C4-2B (cell line): ENCODE data around the gene BEGAIN.

Source experiments
- H3K27ac ChIP-seq: fragments of 450-650 bp; 2 replicates; pipeline ENCODE4 v1.5.1; 2017
- CTCF ChIP-seq: fragments of 450-650 bp; conservative IDR thresholded peaks from 2 replicates; pipeline ENCODE4 v1.5.1; 2017; ENCODE audit warnings: mild to moderate bottlenecking
- ZFX ChIP-seq: fragments of 450-650 bp; IDR thresholded peaks from 2 replicates; pipeline ENCODE4 v1.6.1; 2017

The BEGAIN gene

DNA sequence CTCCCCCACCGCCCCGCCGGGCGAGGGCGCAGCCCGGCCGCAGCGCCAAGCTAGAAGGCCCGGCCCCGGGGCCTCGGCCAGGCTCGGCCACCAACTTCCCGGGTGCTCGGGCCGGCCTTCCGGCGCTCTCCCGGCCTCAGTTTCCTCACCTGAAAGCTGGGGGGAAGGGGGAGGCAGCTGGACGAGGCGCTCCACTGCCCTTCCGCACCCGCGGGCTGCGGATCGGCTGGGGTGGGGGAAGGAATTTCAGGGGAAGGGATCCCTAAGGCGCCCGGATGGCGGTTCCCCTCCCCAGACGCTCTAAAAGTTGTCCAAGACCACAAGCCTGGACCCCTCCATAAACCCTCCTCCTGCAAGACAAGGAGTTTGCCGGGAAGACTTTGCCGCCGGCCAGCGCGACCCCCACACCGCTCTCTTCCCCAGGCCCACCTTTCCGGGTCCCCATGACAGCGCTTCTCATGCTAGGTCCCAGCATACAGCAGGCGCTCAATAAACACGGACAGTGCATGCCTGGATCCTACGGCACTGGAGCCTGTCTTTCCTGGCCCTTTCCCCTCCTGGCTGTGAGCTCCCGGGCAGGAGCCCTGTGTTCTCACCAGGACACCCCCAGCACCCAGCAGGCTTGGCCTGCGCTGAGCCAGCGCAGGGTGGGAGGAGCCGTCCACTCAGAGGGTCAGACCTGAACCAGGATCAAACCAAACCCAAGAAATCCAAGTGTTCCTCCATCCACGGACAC lies 18.1 kb downstream of the BEGAIN start:
- TF ChIP-seq ZFX: no peak
- no peak for TF ChIP-seq CTCF
- H3K27ac ChIP-seq: no peak overlapping the region

GRCh38 chr14:100568164-100568997 lies 18.8 kb downstream of the BEGAIN start:
- TF ChIP-seq ZFX (no peak), CTCF (no peak)

GRCh38 chr14:100567877-100568163 lies 19.4 kb downstream of the BEGAIN start:
- TF ChIP-seq CTCF: no peak
- TF ChIP-seq ZFX: no peak
- H3K27ac ChIP-seq: no peak overlapping the region

More at GRCh38 chr14:100568164-100568997, 18.8 kb downstream of the BEGAIN start:
- no peak overlapping the region for H3K27ac ChIP-seq

DNA sequence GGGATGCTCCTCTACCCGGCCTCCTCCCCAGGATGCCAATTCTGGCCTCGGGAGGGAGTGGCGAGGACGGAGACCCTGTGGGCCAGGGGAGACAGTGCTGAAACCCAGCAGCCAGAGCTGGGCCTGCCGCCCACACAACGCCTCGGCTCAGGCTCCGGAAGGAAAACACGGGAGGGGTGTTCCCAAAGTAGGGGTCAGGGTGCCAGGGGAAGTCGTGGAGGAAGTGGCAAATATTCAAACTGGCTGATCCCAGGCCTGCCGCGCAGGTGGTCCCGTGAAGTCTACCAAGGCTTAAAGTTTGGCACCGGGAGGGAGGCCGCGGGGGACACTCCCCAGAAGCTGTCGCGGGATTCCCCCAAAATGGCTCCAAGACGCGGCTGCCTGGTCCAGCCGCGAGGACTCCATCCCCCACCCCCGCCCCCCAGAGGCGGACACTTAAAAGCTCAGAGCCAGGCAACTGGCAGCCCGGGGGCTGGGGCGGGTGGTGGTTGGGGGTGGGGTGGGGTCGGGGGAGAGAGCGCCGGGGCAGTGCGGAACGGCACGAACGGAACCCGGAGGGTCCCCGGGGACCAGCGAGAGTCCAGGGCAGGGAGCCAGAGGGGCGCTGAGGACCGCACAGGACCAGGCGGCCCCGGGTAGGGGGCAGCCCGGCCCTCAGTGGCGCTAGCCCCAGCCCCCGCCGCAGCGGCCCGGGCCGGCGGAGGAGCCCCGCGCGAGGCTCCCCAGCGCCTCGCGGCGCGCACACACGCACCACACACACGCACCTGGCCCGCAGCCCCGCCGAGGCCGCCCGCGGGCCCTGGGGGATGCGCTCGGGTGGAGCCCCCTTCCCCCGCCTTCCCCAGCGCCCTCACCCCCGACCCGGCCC lies 20.0 kb downstream of the BEGAIN start:
- TF ChIP-seq CTCF: no peak
- no peak for TF ChIP-seq ZFX
- no peak overlapping the region for H3K27ac ChIP-seq

DNA sequence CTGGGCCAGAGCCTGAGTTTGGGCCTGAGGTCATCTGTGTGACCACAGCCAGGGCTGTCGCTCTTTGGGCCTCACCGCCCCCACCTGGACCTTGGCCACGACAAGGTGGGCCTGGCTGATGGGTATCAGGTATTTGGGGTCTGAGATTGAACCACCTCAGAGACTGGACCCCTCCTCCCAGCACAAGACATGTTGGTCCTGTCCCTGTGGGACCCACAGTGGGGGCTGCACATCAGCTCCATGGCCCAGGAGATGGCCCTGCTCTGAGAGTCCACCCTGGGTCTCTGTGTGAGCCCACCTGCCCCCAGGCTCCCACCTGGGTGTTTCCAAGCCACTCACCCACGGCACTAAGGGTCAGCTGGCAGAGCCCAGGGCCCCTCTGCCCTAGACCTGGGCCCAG lies 20.6 kb downstream of the BEGAIN start:
- H3K27ac ChIP-seq: no peak overlapping the region
- TF ChIP-seq CTCF (no peak), ZFX (no peak)

GRCh38 chr14:100566119-100566518 lies 21.1 kb downstream of the BEGAIN start:
- TF ChIP-seq ZFX (no peak), CTCF (no peak)
- no peak overlapping the region for H3K27ac ChIP-seq
